Activated CD8-positive, alpha-beta memory T cell treated with anti-CD3 and anti-CD28 coated beads for 1 hour (primary cell): Measurements from ENCODE around the gene VSIG8.
A peak's percentile ranks its signal among the peaks of the same experiment; 100 is the strongest.

Experiments used
- DNase-seq, 2 donors: peaks; one replicate each; pipeline ENCODE4 v3.0.0-alpha.2; 2020; ENCODE audit warnings: low read depth in 1 of 2; ENCODE audit errors: extremely low read depth in 1 of 2

VSIG8 gene

DNA sequence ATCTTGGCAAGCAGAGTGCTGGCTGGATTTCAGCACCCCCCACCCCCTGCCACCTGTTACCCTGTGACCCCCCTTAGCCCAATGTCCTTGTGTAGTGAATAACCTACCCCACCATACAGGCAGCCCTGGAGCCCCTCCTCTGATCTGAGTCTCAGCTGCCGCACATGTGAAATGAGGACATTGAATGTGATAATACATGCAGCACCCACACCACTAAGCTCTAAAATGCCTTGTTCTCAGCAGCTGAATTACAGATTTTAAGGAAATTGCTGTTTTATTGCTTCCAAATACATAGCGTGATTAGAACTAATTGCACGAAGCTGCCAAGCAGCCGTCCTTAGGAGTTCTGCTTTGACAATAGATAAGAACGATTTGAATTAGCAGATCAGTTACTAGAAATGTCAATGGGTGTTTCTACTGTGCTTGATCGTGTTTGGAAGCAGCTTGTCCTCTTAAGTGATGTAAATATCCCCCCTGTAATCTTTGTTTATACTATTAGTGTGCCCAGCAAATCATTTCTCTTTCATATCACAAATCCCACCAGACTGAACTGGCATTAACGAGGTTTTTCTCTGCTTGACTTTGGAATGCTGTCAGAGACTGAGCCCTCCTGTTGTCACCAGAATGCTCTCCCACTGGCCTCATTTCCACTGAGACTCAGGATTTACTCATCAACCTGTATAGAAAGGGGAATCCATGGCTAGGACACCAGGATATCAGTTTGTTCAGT, 30.9 kb downstream of the VSIG8 start:
- no peak for DNase-seq

DNA sequence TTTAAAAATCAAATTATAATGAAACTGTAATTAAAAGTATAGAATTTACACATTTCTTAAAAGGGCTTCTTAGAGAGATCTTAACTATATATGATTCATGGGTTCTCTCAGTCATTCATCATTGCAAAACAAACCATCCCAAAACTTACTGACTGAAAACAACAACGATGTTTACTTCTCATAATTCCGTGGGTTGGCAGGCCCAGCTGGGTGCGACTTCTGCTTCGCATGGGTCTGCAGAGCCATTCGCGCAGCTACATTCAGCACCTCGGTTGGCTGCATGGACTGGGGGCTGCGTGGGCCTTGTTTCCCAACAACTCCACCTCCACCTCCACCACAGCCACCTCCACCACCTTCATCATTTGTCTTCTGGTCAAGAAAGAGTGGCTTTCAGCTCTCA, 31.7 kb downstream of the VSIG8 start:
- DNase-seq = no peak

DNA sequence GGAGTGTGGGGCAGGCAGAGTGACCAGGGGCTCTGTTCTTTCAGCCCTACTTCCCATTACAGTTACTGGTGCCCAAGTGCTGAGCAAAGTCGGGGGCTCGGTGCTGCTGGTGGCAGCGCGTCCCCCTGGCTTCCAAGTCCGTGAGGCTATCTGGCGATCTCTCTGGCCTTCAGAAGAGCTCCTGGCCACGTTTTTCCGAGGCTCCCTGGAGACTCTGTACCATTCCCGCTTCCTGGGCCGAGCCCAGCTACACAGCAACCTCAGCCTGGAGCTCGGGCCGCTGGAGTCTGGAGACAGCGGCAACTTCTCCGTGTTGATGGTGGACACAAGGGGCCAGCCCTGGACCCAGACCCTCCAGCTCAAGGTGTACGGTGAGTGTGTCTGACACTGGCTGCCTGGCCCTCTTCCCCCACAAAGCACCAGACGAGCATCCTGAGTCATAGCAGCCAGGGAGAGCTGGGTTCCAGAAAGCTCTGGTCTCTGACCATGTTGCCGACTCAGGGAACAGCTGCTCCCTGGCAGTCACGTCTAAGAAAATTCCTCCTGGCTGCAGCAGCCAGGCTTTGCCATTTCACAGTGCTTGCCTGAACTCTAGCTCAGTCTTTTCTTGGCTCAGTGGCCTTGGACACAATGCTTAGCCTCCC, 32.5 kb downstream of the VSIG8 start:
- no peak for DNase-seq

DNA sequence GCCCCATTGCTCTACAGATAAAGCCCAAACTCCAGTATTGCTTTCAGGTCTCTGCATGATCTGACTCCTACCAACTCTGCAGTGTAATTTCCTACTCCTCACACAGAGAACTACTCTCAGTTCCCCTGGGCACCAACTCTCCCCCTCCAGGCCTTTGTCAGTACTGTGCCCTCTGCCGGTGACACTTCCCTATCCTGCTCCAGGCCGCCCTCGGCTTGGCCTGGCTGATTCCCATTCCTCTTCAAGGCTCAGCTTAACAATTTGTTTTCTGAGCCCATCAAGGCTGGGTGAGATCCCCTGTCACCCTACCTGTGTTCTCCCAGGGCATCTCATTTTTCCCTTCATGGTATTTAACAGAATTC, 33.2 kb downstream of the VSIG8 start:
- no peak for DNase-seq

DNA sequence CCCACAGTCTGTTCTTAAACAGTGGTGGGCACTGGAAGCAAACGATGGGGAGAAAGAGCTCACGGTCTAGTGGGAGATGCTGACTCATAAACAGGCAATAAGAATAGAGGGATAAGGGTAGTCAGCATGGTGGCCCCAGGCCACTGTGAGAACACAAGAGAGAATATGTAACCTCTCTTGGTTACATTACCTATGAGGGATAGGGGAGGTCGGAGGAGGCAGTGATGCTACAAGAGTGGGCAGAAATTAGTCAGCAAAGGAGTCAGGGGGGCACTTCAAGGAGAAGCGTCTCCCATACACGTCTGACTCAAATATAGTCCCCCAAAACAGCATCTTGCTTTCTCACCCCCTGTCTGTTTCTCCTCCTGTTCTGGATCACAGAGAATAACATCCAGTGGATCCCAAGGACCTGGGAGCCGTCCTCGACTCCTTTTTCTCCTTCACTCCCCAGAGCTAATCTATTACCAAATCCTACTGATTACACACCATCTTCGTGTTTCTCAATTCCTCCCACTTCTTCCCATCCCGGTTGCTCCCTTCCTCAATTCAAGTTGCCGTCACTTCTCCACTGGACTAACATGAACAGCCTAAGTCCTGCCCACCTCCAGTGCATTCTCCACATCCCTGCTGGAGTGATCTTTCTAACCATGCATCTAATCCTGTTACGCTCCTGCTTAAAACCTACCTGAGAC, 33.7 kb downstream of the VSIG8 start:
- no peak for DNase-seq

DNA sequence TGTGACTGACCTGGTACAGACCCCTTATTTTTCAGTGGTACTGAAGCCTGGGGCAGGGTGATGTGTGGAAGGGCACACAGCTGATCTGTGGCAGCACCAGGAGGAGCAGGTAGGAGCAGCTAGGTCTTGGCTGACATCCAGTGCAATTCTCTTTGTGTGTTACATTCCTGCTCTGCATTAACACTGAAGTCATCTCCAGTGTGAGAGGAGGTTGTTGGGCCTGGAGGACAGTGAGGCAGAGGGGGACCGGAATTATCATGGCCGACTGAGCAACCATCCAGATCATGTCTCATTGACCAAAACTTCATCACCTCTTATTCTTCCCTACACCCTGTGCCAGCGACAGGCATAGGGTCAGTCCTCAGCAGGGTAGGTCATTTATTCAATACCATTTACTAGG, 34.3 kb downstream of the VSIG8 start:
- DNase-seq = no peak

DNA sequence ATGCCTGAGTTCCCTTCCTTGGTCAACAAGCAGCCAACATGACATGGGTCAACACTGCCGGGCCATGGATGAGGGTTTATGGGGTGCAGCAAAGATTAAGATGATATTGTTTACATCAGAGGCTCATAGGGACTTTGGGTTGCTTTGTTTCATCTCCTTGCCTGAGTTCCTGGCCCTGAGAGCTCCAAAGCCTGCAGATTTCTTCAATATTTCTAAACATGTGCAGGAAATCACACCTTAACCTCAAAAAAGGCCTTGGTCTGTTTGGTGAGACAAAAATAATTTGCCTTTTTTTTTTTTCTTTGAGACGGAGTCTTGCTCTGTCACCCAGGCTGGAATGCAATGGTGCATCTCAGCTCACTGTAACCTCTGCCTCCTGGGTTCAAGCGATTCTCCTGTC, 34.9 kb downstream of the VSIG8 start:
- no peak for DNase-seq

DNA sequence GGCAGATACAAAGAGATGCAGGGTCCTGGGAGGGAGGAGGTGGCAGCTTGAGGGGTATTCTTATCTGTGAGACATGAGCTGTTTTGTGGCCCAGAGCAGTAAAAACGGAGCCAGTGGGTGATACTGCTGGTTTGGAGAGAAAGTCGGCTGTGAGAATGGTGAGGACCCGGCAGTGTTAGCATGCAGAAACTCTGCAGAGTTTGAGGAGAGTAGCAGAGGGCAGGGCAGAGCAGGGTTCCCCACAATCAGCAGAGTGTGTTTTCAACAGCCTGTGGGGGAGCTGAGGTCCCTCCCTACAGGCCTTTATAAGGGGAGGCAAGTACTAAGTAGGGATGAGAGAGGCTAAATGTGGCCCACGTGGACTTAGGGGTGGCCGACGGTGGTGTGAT, 35.4 kb downstream of the VSIG8 start:
- no peak for DNase-seq

DNA sequence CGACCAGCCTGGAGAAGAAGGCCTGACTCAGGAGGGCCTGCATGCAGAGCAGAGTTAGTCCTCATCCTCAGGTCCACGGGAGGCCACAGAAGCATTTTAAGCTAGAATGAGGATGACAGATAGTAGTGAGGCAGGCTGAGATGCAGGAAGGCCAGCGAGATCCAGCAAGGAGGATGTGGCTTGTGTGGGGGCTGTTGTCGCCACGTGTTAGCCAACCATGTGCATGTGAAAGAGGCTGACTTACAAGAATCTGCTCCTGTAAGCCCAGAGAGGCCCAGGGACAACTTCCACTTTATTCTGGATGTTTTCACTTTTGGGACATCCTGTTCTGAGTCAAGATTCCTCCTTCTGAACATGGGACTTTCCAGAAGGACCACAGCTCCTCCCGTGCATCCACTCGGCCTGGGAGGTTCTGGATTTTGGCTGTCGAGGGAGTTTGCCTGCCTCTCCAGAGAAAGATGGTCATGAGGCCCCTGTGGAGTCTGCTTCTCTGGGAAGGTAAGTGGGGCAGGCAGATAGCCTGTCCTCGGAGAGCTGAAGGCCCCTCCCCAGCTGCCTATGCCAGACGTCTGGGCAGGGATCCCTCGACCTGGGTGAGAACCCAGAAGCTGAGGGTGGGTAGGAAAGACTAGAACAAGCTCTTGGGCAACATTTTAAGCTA, 35.9 kb downstream of the VSIG8 start, which contains the start of gene SLAMF8:
Gene SLAMF8 (plus strand): TSS at position 433 of the 661 bp plus-strand sequence. CDS start 26 bp downstream, at position 459.
- peak; percentile 15 to 25 for DNase-seq

DNA sequence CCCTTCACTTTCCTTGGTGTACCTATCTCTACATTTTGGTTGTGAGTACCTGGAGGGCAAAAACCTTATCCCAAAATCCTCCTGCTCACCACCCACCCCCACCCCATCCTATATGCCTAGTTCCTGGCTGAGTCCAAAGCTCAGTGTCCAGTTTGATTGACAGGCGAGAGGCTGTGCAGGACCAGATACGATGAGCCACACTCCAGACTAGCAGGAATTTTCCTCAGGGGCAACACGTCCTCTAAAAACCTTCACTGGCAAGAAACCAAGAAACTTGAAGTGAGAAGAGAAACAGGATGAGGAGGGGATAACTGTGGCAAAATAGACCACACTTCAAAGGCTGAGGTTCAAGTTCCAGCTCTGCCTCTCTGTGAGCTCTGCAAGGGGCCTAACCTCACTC, 36.9 kb downstream of the VSIG8 start:
- no peak for DNase-seq

DNA sequence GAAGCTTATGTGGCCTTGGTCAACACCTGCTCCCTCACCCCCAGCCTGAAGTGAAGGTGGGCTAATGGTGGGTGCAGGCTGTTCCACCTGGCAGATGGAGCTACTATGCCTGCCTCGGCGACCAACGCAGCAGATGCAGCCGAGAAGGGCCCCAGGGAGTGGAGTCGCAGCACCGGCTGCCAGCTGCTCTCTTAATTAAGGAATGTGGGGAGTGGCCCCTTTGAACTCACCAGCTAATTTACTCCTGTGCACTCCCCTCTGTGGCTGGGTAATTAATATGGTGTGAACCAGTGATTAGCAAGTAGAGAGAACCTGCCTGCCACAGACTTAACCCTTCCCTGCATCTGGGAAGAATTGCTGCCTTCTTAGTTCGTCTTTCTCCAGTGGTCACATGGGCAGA, 39.1 kb downstream of the VSIG8 start:
- DNase-seq = no peak

DNA sequence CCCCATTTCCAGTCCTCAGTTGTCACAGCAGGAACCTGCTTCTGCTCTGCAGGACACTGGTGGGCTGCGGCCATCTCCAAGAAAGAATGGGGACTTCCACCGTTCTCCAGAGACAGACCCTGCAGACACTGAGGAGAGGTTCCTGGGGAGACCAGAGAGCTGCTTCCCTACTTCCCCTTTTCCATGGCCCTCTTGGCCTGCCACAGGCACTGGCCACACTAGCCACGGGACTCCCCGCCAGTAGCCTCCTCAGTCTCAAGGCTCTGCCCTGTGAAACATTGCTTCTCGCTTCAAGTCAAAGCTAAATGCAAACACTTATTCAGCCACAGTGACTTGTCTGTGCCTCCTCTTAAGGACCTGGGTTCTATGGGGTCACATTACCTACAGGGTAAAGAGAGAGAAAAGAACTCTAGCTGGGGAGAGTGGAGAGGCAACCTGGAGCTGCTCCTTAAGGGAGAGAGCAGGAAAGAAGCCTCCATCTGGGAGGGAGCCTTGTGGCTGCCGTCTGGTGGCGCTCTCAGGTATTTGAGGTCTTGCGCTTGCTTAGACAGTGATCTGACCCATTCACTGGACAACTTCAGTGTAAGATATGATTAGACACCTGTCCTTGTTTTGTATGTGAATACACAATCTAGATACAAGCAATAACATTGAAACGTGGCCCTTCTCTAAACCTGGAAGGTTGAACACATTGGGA, 41.1 kb downstream of the VSIG8 start:
- DNase-seq = no peak

DNA sequence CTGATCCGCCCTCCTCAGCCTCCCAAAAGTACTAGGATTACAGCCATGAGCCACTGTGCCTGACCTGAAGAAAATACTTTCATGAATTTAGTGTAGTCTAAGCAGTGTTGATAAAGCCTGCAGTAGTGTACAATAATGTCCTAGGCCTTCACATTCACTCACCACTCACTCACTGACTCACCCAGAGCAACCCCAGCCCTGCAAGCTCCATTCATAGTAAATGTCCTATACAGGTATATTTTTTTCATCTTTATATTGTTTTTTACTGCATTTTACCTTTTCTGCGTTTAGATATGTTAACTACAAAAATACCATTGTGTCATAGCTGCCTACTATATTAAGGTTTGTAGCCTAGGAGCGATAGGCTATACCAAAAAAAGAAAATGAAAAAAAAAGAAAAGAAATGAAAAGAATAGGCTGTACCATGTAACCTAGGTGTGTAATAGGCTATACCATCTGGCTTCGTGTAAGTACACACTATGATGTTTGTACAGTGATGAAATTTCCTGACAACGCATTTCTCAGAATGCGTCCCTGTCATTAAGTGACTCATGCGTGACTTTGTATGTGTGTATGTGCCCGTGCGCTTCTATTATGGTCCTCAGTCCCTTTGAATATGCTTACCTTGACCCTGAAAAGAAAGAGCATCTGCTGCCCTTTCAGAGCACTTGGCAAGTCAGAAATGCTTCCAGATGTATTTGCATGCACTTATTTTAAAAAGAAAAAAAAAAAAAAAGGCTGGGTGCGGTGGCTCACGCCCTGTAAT, 45.0 kb downstream of the VSIG8 start:
- no peak for DNase-seq

DNA sequence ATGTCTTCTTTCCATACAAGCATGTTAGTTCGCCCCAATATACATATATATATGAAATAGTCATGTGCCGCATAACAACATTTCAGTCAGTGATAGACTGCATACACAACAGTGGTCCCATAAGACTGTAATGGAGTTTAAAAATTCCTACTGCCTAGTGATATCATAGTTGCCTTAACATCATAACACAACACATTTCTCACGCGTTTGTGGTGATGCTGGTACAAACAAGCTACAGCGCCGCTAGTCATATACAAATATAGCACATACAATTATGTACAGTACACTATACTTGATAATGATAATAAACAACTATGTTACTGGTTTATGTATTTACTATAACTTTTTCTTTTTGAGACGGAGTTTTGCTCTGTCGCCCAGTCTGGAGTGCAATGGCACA, 46.5 kb downstream of the VSIG8 start:
- no peak for DNase-seq

DNA sequence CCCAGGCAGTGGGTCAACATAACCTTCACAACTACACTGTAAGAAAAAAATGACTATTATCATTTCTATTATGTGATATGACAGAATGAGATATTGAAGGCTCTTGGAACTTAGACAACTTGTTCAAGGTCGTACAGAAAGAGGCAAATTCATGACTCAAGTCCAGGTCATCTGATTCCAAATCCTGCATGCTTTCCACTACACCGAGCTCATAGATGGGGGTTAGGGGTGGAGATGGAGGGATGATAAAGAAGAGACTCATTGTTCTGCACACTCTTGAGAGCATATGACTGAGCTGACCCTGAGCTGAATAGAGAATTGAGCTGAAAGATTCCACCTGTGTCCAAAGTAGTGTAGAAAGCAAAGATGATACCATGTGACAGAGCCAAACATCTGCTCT, 57.5 kb downstream of the VSIG8 start:
- no peak for DNase-seq
